Effector memory CD4-positive, alpha-beta T cell (primary cell): Measurements from ENCODE around the gene VIPAS39.

ENCODE experiments used
- DNase-seq, 3 donors: peaks; one replicate each; pipeline ENCODE4 v3.0.0-alpha.2; 2020
- H3K27ac ChIP-seq: 2 replicates; pipeline ENCODE4 v1.7.0; 2013; ENCODE audit warnings: mild to moderate bottlenecking, low read length, moderate library complexity; ENCODE audit not compliant: insufficient read depth, poor library complexity, severe bottlenecking
- H3K27me3 ChIP-seq: replicated peaks from 2 replicates; pipeline ENCODE4 v1.7.0; 2013; ENCODE audit warnings: mild to moderate bottlenecking, low read length; ENCODE audit not compliant: insufficient read depth, control insufficient read depth, poor library complexity, severe bottlenecking
- H3K36me3 ChIP-seq: 2 replicates; pipeline ENCODE4 v1.7.0; 2013; ENCODE audit warnings: mild to moderate bottlenecking, low read length, moderate library complexity; ENCODE audit not compliant: control insufficient read depth, insufficient read depth
- H3K4me1 ChIP-seq: 2 replicates; pipeline ENCODE4 v1.7.0; 2013; ENCODE audit warnings: low read length, mild to moderate bottlenecking; ENCODE audit not compliant: control insufficient read depth, insufficient read depth, poor library complexity, severe bottlenecking
- H3K4me3 ChIP-seq: 2 replicates; pipeline ENCODE4 v1.7.0; 2013; ENCODE audit warnings: low read length, low read depth, mild to moderate bottlenecking; ENCODE audit not compliant: insufficient read depth, poor library complexity, severe bottlenecking
- H3K9me3 ChIP-seq: 2 replicates; pipeline ENCODE4 v1.7.0; 2013; ENCODE audit warnings: mild to moderate bottlenecking, low read length, moderate library complexity; ENCODE audit not compliant: control insufficient read depth

The VIPAS39 gene

DNA sequence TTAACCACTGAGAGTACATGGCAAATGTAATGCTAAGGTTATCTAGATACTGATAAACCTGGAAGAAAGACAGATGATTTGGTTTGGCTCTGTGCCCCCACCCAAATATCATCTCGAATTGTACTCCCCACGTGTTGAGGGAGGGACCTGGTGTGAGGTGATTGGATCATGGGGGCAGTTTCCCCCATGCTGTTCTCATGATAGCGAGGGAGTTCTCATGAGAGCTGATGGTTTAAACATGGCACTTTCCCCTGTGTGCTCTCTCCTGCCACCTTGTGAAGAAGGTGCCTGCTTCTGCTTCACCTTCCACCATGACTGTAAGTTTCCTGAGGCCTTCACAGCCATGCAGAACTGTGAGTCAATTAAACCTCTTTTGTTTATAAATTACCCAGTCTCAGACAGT lies 48.3 kb downstream of the VIPAS39 start:
- no peak overlapping the region for H3K4me3 ChIP-seq
- H3K9me3 ChIP-seq: no peaks in the 10 kb centered on the region
- H3K27ac ChIP-seq: no peak overlapping the region
- no peaks in the 10 kb centered on the region for H3K27me3 ChIP-seq
- no peak for DNase-seq
- no peaks in the 10 kb centered on the region for H3K36me3 ChIP-seq
- H3K4me1 ChIP-seq: no peaks in the 10 kb centered on the region

DNA sequence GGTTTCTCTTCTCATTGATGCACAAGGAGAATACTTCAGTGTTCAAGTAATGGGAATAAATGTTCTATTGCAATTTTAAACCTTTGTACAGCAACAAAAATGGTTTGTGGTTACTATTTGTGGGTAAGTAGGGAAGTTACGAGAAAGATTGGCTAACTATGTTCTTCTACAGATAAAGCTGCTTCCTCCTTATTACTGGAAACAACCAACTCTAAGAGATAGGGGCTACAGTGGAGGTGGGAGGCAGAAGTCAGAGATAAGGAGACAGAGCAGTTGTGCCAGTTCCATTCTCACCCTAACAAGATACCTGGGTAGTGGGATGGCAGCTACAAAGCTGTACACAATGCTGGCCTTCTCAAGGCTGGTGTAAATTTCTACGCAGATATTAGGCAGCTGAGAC lies 50.2 kb downstream of the VIPAS39 start:
- Histone ChIP-seq H3K4me3 (no peak overlapping the region), H3K36me3 (no peaks in the 10 kb centered on the region), H3K9me3 (no peaks in the 10 kb centered on the region), H3K4me1 (no peaks in the 10 kb centered on the region), H3K27me3 (no peaks in the 10 kb centered on the region), H3K27ac (no peak overlapping the region)
- DNase-seq: no peak

DNA sequence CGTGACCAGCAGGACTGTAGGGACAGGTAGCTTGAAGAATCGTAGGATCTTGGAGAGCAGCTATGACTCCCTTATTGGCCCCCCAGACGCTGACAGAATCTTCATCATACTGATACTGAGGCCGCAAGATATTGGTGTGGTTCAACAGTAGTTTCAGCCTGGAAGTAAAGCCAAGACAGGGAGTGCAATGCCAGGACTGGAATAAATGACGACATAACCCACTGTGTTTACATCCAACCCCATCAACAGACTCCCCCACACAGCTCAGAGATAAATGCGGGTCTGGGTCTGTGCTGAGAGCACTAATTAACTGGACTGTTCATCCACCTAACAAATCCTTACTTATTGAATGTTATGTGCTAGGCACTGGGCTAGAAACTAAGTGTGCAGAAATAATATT lies 50.7 kb downstream of the VIPAS39 start:
- no peak for DNase-seq
- no peak overlapping the region for H3K4me3 ChIP-seq
- no peaks in the 10 kb centered on the region for H3K4me1 ChIP-seq
- no peaks in the 10 kb centered on the region for H3K9me3 ChIP-seq
- no peaks in the 10 kb centered on the region for H3K27me3 ChIP-seq
- H3K27ac ChIP-seq: no peak overlapping the region
- H3K36me3 ChIP-seq: no peaks in the 10 kb centered on the region

DNA sequence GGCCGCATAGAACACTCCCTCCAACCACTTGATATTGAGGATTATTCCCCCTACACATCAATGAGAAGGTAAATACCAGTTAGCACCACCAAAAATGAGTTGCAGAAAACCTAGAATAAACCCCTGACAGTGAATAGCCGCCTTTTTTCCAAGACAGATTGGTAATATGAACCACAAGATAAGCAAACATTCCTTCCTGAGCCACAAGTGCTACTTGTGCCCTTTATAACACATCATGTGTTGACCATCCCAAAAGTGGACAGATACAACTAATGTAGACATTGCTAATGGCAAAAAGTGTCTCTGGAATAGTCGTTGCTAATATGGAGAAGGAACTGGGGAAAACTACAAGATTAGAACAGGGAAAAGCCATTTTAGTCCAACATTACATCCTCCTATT lies 51.3 kb downstream of the VIPAS39 start:
- Histone ChIP-seq H3K36me3 (no peaks in the 10 kb centered on the region), H3K4me3 (no peak overlapping the region), H3K27me3 (no peaks in the 10 kb centered on the region), H3K27ac (no peak overlapping the region), H3K4me1 (no peaks in the 10 kb centered on the region), H3K9me3 (no peaks in the 10 kb centered on the region)
- DNase-seq: no peak

GRCh38 chr14:77403768-77404167 lies 53.6 kb downstream of the VIPAS39 start:
- H3K4me3 ChIP-seq: no peak overlapping the region
- no peak overlapping the region for H3K27ac ChIP-seq
- no peaks in the 10 kb centered on the region for H3K27me3 ChIP-seq
- H3K4me1 ChIP-seq: no peaks in the 10 kb centered on the region
- H3K9me3 ChIP-seq: no peaks in the 10 kb centered on the region
- no peak for DNase-seq
- H3K36me3 ChIP-seq: no peaks in the 10 kb centered on the region

DNA sequence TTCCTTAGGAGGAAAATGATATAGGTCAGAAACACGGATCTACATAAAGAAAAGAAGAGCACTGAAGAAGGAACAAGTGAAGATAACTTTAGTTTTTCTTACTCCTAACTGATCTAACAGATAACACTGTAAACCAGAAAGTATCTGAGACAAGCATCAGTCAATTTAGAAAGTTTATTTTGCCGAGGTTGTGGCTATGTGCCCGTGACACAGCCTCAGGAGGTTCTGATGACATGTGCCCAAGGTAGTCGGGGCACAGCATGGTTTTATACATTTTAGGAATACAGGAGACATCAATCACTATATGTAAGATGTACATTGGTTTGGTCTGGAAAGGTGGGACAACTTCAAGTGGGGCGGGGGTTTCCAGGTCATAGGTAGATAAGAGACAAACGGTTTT lies 57.2 kb downstream of the VIPAS39 start:
- Histone ChIP-seq H3K36me3 (no peaks in the 10 kb centered on the region), H3K4me3 (no peak overlapping the region), H3K9me3 (no peaks in the 10 kb centered on the region), H3K27me3 (no peaks in the 10 kb centered on the region), H3K27ac (no peak overlapping the region), H3K4me1 (no peaks in the 10 kb centered on the region)
- DNase-seq: no peak

DNA sequence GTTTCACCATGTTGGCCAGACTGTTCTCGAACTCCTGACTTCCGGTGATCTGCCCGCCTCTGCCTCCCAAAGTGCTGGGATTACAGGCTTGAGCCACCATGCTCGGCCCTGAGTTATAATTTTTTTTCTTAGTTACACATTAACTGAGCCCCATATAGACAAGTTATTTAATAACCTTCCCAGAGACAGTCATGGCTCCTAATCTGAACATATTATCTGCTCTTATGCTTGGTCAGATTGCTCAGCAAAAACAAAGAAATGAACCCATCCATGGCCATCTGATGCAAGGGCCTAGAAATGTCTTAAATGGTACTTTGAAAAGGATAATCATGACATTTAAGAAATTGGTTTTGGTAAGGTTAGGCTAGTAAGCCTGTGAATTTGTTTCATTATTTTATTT lies 67.2 kb downstream of the VIPAS39 start:
- no peak overlapping the region for H3K27ac ChIP-seq
- H3K9me3 ChIP-seq: no peaks in the 10 kb centered on the region
- no peaks in the 10 kb centered on the region for H3K27me3 ChIP-seq
- no peaks in the 10 kb centered on the region for H3K36me3 ChIP-seq
- no peak overlapping the region for H3K4me3 ChIP-seq
- no peak for DNase-seq
- no peaks in the 10 kb centered on the region for H3K4me1 ChIP-seq

DNA sequence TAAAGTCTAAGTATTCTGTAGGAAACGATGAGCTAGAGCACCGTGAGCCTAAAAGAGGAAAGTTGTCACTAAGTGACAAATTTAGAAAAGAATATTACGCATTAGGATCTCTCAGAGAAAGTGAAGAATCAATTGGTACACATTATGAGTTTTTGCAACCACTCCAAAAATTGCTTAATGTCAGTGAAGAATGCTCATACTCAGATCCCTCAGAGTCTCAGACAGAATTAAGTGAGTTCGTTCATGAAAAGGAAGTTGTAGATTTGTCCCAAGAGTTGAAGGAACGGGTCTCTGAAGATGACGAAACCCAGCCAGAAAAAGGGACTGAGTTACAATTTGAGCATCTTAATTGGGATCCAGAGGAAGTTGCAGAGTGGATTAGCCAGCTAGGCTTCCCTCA lies 78.7 kb downstream of the VIPAS39 start:
- H3K36me3 ChIP-seq: no peaks in the 10 kb centered on the region
- H3K4me1 ChIP-seq: peaks cover 10% of the 10 kb centered on the region

DNA sequence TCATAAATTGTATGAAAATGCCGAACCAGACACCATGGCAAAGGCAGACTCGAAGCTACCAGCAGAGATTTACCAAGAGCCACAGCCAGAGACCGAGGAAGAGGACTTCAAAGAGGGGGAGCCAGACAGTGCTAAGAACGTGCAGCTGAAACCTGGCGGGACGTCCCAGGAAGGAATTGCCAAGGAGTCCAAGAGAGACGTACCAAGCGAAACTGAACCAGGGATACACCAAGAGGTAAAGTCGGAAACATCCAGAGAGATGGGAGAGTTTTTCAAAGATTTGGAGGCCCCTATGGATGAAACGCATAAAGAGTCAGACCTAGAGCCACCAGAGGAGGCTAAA lies 79.9 kb downstream of the VIPAS39 start:
- Histone ChIP-seq H3K9me3 (no peaks in the 10 kb centered on the region), H3K4me3 (peak overlapping the region; percentile 94), H3K27me3 (no peaks in the 10 kb centered on the region), H3K27ac (peak overlapping the region; percentile 86), H3K4me1 (peaks cover 10% of the 10 kb centered on the region), H3K36me3 (no peaks in the 10 kb centered on the region)
- DNase-seq: peak in 1 of 3 donors; percentile 2

More for the DNA sequence above, 78.7 kb downstream of the VIPAS39 start:
- no peak for DNase-seq
- no peaks in the 10 kb centered on the region for H3K27me3 ChIP-seq
- H3K9me3 ChIP-seq: no peaks in the 10 kb centered on the region
- no peak overlapping the region for H3K27ac ChIP-seq
- H3K4me3 ChIP-seq: no peak overlapping the region

DNA sequence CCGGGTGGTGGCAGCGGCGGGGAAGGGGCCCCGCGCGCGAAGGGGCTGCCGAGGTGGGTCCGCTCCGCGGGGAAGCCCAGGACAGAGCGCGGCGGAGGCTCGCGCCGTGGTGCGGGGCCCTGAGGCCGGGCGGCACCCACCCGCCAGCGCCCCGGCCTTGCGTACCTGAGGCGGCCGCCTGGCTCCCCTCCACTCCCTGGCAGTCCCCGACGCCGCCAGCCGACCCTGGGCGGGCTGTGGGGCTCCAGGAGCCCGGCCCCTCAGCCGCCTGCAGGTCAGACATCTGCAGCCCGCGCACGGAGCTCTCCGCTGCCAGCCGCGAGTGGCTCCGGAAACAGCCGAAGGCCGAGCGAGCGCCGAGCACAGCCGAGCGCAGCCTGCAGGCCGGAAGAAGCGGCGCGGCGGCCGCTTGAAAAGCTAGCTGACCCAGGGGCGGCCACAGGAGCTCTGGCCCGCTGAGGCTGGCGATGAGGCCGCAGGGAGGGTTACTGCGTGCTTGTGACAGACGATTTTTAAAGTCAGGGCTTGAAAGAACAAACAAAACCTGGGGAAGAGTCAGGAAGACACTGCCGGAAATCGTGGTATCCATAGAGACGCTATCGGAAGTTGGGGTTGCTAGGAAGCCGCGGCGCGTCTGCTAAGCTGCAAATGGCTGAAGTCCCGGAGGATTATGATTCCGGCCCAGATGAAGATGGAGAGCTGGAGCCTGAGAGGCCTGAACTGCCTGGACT lies 80.5 kb downstream of the VIPAS39 start, which contains the start of the genes SAMD15 and TMED8:
Gene SAMD15 (plus strand): TSS at position 609 of the 731 bp plus-strand sequence. CDS start 40 bp downstream, at position 649.
Gene TMED8 (minus strand): TSS at position 324 of the 731 bp plus-strand sequence. CDS start 41 bp downstream, at position 283.
- H3K9me3 ChIP-seq: no peaks in the 10 kb centered on the region
- H3K36me3 ChIP-seq: no peaks in the 10 kb centered on the region
- DNase-seq: peak; percentile 63 to 80 (median 76)
- H3K4me1 ChIP-seq: peaks cover 10% of the 10 kb centered on the region
- H3K4me3 ChIP-seq: peak within 1 kb of the TSS; percentile 94
- H3K27ac ChIP-seq: peak within 1 kb of the TSS; percentile 86
- no peaks in the 10 kb centered on the region for H3K27me3 ChIP-seq
